K562 (cell line): ENCODE data around the gene IDH1. TPM values are rescaled to one million over a fixed set of nuclear protein-coding genes. Genes with fewer than 3 reads are reported as not detected.

Experiments used
- AFF4 ChIP-seq: sonication (generic); formaldehyde crosslinking; IDR thresholded peaks from 2 replicates; pipeline ENCODE4 v1.8.0; 2023; ENCODE audit warnings: mild to moderate bottlenecking, missing genetic modification reagents
- E2F3 ChIP-seq: fragments of 250-450 bp; sonication (Bioruptor Pico); IDR thresholded peaks from 2 replicates; pipeline ENCODE4 v1.4.0; 2020; ENCODE audit warnings: mild to moderate bottlenecking
- FOXJ3 ChIP-seq: sonication (generic); formaldehyde crosslinking; IDR thresholded peaks from 2 replicates; pipeline ENCODE4 v1.4.0; 2020; ENCODE audit warnings: mild to moderate bottlenecking, missing genetic modification reagents
- FOXP4 ChIP-seq: sonication (generic); formaldehyde crosslinking; IDR thresholded peaks from 2 replicates; pipeline ENCODE4 v1.8.0; 2022; ENCODE audit warnings: mild to moderate bottlenecking, missing genetic modification reagents, borderline replicate concordance
- LCOR ChIP-seq: sonication (generic); formaldehyde crosslinking; IDR thresholded peaks from 2 replicates; pipeline ENCODE4 v1.8.0; 2022; ENCODE audit warnings: mild to moderate bottlenecking, missing genetic modification reagents
- MTA3 ChIP-seq: fragments of 450-650 bp; formaldehyde crosslinking; IDR thresholded peaks from 2 replicates; pipeline ENCODE4 v1.6.1; 2017; ENCODE audit warnings: mild to moderate bottlenecking, borderline replicate concordance
- NR2F6 ChIP-seq: fragments of 450-650 bp; formaldehyde crosslinking; IDR thresholded peaks from 2 replicates; pipeline ENCODE4 v1.4.0; 2020; ENCODE audit warnings: mild to moderate bottlenecking
- POLR2B ChIP-seq: fragments of 450-650 bp; IDR thresholded peaks from 2 replicates; pipeline ENCODE4 v1.6.1; 2018; ENCODE audit warnings: low read depth; ENCODE audit not compliant: partially characterized antibody
- SMARCA4 ChIP-seq: fragments of 450-650 bp; IDR thresholded peaks from 2 replicates; pipeline ENCODE4 v1.6.1; 2016
- SP2 ChIP-seq: IDR thresholded peaks from 2 replicates; pipeline ENCODE4 v1.6.1; 2011; ENCODE audit warnings: mild to moderate bottlenecking, low read depth, low read length, moderate library complexity; ENCODE audit not compliant: poor library complexity, severe bottlenecking; ENCODE audit errors: extremely low read depth
- SPI1 ChIP-seq: IDR thresholded peaks from 2 replicates; pipeline ENCODE4 v1.6.1; 2011; ENCODE audit warnings: low read depth, low read length, control low read depth, borderline replicate concordance
- SREBF2 ChIP-seq: sonication (generic); formaldehyde crosslinking; IDR thresholded peaks from 2 replicates; pipeline ENCODE4 v1.4.0; 2020; ENCODE audit warnings: mild to moderate bottlenecking, missing genetic modification reagents
- ZNF121 ChIP-seq: sonication (generic); formaldehyde crosslinking; conservative IDR thresholded peaks from 2 replicates; pipeline ENCODE4 v1.8.0; 2022; ENCODE audit warnings: missing genetic modification reagents
- ZNF217 ChIP-seq: sonication (generic); formaldehyde crosslinking; IDR thresholded peaks from 2 replicates; pipeline ENCODE4 v1.8.0; 2022; ENCODE audit warnings: mild to moderate bottlenecking, missing genetic modification reagents
- ZNF644 ChIP-seq: fragments of 200-800 bp; sonication (Bioruptor generic); IDR thresholded peaks from 2 replicates; pipeline ENCODE4 v1.6.1; 2016; ENCODE audit warnings: low read depth, missing genetic modification characterization, missing compliant biosample characterization
- ZNF740 ChIP-seq, 3 experiments: fragments of 200-800 bp in 1 of 3; sonication (Bioruptor generic) in 1 of 3; sonication (generic) in 1 of 3; formaldehyde crosslinking in 1 of 3; IDR thresholded peaks; 2 replicates each; pipeline versions ENCODE4 v1.6.1 to v1.8.0; 2016 to 2022; ENCODE audit warnings: mild to moderate bottlenecking in 2 of 3, missing compliant biosample characterization in 2 of 3, missing genetic modification characterization in 2 of 3, missing genetic modification reagents in 1 of 3
- polyA plus RNA-seq, 8 experiments: library from polyadenylated mRNA; depleted of rRNA in 4 of 8; stranded (reverse) in 5 of 8; unstranded in 3 of 8; fragments of >200 nt; fragmentation: Nextera tagmentation in 2 of 8; fragmentation: Illumina TruSeq in 1 of 8; extraction: Ambion mirVana in 2 of 8; extraction: Trizol in 1 of 8; gene quantifications; 2 replicates each; pipeline versions ENCODE4 v1.2.1 to v1.2.3, GENCODE V29; 2011 to 2014; ENCODE audit warnings: inconsistent platforms in 1 of 8, missing spikeins in 1 of 8
- total RNA-seq, 7 experiments: library from RNA; depleted of rRNA in 6 of 7; stranded (reverse); fragments of >200 nt in 6 of 7; fragmentation: Illumina TruSeq in 2 of 7; extraction: Trizol in 2 of 7; gene quantifications; 2 replicates each; pipeline versions ENCODE4 v1.2.1 to v1.2.3, GENCODE V29; 2011 to 2021; ENCODE audit warnings: low replicate concordance in 1 of 7

Gene IDH1
- total and polyA plus RNA-seq, 9 of the 15 experiments (the other 6 are each of a cell fraction or from before 2014, with no cell fraction given): 61.9 to 194 (median 101) TPM

GRCh38 chr2:208265801-208266552, 11.1 kb upstream of the IDH1 start, which contains the start of gene PIKFYVE (continued):
- TF ChIP-seq AFF4 (CRISPR knock-in tag) (0 out of 2 replicates have a peak, but pooled peaks have one; percentile 27), FOXP4 (CRISPR knock-in tag) (no peak), LCOR (CRISPR knock-in tag) (peak; percentile 98), NR2F6 (CRISPR knock-in tag) (no peak), SP2 (no peak), ZNF740 (CRISPR knock-in tag; IDR thresholded peaks at IDR 0.05) (peak; percentile 97), ZNF740 (tag; IDR thresholded peaks at IDR 0.05) (peak in 1 of 2 experiments; percentile 48; a peak in 1 of 4 replicates), ZNF121 (CRISPR knock-in tag) (no peak), SREBF2 (CRISPR knock-in tag) (no peak), E2F3 (no peak), POLR2B (peak; percentile 73), ZNF644 (no peak), FOXJ3 (CRISPR knock-in tag) (no peak), ZNF217 (CRISPR knock-in tag) (no peak), SMARCA4 (no peak), SPI1 (no peak), MTA3 (no peak; the same call in 1 of the 2 replicates)
